Liver (tissue), 9 donors: Measurements from ENCODE around the gene FTO. TPM values are rescaled to one million over a fixed set of nuclear protein-coding genes. Genes with fewer than 3 reads are reported as not detected.

Experiments
- DNase-seq: peaks from one replicate; pipeline ENCODE4 v3.0.0-alpha.2; 2017; ENCODE audit warnings: low spot score
- H3K27ac ChIP-seq, 2 donors: one replicate each; pipeline ENCODE4 v1.7.0; 2013; ENCODE audit warnings: inconsistent platforms in 2 of 2, low read length in 2 of 2, control low read depth in 1 of 2, low read depth in 1 of 2, mild to moderate bottlenecking in 1 of 2
- H3K27me3 ChIP-seq, 4 donors: one replicate each; pipeline versions ENCODE4 v1.6.1 to v1.7.0; 2013; ENCODE audit warnings: low read length in 3 of 4, inconsistent platforms in 1 of 4, mild to moderate bottlenecking in 1 of 4, moderate library complexity in 1 of 4; ENCODE audit not compliant: control insufficient read depth in 4 of 4, insufficient read depth in 4 of 4
- H3K36me3 ChIP-seq, 4 donors: one replicate each; pipeline versions ENCODE4 v1.6.1 to v1.7.0; 2013; ENCODE audit warnings: low read length in 3 of 4, mild to moderate bottlenecking in 3 of 4, low read depth in 1 of 4, moderate library complexity in 1 of 4; ENCODE audit not compliant: control insufficient read depth in 4 of 4, insufficient read depth in 3 of 4
- H3K4me1 ChIP-seq, 4 donors: one replicate each; pipeline versions ENCODE4 v1.6.1 to v1.7.0; 2013; ENCODE audit warnings: low read length in 3 of 4, mild to moderate bottlenecking in 3 of 4, moderate library complexity in 1 of 4; ENCODE audit not compliant: control insufficient read depth in 4 of 4, insufficient read depth in 4 of 4
- H3K4me3 ChIP-seq, 3 donors: one replicate each; pipeline versions ENCODE4 v1.6.1 to v1.7.0; 2013; ENCODE audit warnings: low read length in 3 of 3, control low read depth in 1 of 3, low read depth in 1 of 3, mild to moderate bottlenecking in 1 of 3
- H3K9ac ChIP-seq, 2 donors: one replicate each; pipeline ENCODE4 v1.7.0; 2013; ENCODE audit warnings: low read length in 2 of 2, mild to moderate bottlenecking in 2 of 2, moderate library complexity in 2 of 2, control low read depth in 1 of 2, low read depth in 1 of 2
- H3K9me3 ChIP-seq, 4 donors: one replicate each; pipeline versions ENCODE4 v1.6.1 to v1.7.0; 2013; ENCODE audit warnings: low read length in 3 of 4; ENCODE audit not compliant: control insufficient read depth in 4 of 4
- ATF3 ChIP-seq: IDR thresholded peaks from 2 replicates; pipeline ENCODE4 v1.6.1; 2016; ENCODE audit warnings: antibody characterized with exemption
- CTCF ChIP-seq: fragments of 150-350 bp; IDR thresholded peaks from 2 replicates; pipeline ENCODE4 v1.5.1; 2017; ENCODE audit warnings: improper control_type of control experiment, low read depth, low read length; ENCODE audit not compliant: missing input control
- EGR1 ChIP-seq, 2 donors: IDR thresholded peaks; 2 replicates each; pipeline ENCODE4 v1.6.1; 2016 to 2018; ENCODE audit warnings: antibody characterized with exemption in 2 of 2, low read depth in 2 of 2
- FOXA1 ChIP-seq: IDR thresholded peaks from 2 replicates; pipeline ENCODE4 v1.6.1; 2016; ENCODE audit warnings: antibody characterized with exemption
- FOXA2 ChIP-seq: IDR thresholded peaks from 2 replicates; pipeline ENCODE4 v1.6.1; 2016; ENCODE audit warnings: antibody characterized with exemption
- GABPA ChIP-seq, 2 donors: IDR thresholded peaks in 1 of 2; conservative IDR thresholded peaks in 1 of 2; 2 replicates each; pipeline ENCODE4 v1.6.1; 2016; ENCODE audit warnings: antibody characterized with exemption in 2 of 2, mild to moderate bottlenecking in 1 of 2, moderate library complexity in 1 of 2
- HNF4A ChIP-seq, 2 donors: conservative IDR thresholded peaks; 2 replicates each; pipeline ENCODE4 v1.6.1; 2016; ENCODE audit warnings: antibody characterized with exemption in 2 of 2, mild to moderate bottlenecking in 2 of 2
- HNF4G ChIP-seq: IDR thresholded peaks from 2 replicates; pipeline ENCODE4 v1.6.1; 2016; ENCODE audit warnings: antibody characterized with exemption
- JUND ChIP-seq, 2 donors: IDR thresholded peaks; 2 replicates each; pipeline ENCODE4 v1.6.1; 2016; ENCODE audit warnings: antibody characterized with exemption in 2 of 2
- MAX ChIP-seq: IDR thresholded peaks from 2 replicates; pipeline ENCODE4 v1.6.1; 2016; ENCODE audit warnings: antibody characterized with exemption
- NR2F2 ChIP-seq: IDR thresholded peaks from 2 replicates; pipeline ENCODE4 v1.6.1; 2016; ENCODE audit warnings: antibody characterized with exemption
- RAD21 ChIP-seq, 2 donors: IDR thresholded peaks; 2 replicates each; pipeline ENCODE4 v1.6.1; 2016; ENCODE audit warnings: antibody characterized with exemption in 2 of 2, mild to moderate bottlenecking in 2 of 2
- REST ChIP-seq: IDR thresholded peaks from 2 replicates; pipeline ENCODE4 v1.6.1; 2016; ENCODE audit warnings: antibody characterized with exemption, mild to moderate bottlenecking
- RXRA ChIP-seq, 2 donors: IDR thresholded peaks; 2 replicates each; pipeline ENCODE4 v1.6.1; 2017 to 2018; ENCODE audit warnings: antibody characterized with exemption in 2 of 2, mild to moderate bottlenecking in 1 of 2
- SP1 ChIP-seq: IDR thresholded peaks from 2 replicates; pipeline ENCODE4 v1.6.1; 2018; ENCODE audit warnings: antibody characterized with exemption, mild to moderate bottlenecking
- TAF1 ChIP-seq: conservative IDR thresholded peaks from 2 replicates; pipeline ENCODE4 v1.6.1; 2016; ENCODE audit warnings: antibody characterized with exemption, mild to moderate bottlenecking
- YY1 ChIP-seq: IDR thresholded peaks from 2 replicates; pipeline ENCODE4 v1.6.1; 2016; ENCODE audit warnings: antibody characterized with exemption, mild to moderate bottlenecking
- ZBTB33 ChIP-seq: IDR thresholded peaks from 2 replicates; pipeline ENCODE4 v1.6.1; 2016; ENCODE audit warnings: antibody characterized with exemption
- WGBS: extraction: QIAGEN DNeasy Blood & Tissue Kit; methylation state at CpG from one replicate; pipeline ENCODE4 v1.1.7; 2013; 5-methylcytosine and 5-hydroxymethylcytosine counted together
- polyA plus RNA-seq, 2 donors: library from polyadenylated mRNA; stranded (reverse) in 1 of 2; unstranded in 1 of 2; fragments of 200-250 nt in 1 of 2; fragments of >200 nt in 1 of 2; fragmentation: Nextera tagmentation in 1 of 2; extraction: Ambion mirVana in 1 of 2; gene quantifications; one replicate each; pipeline versions ENCODE4 v1.2.1 to v1.2.3, GENCODE V29; 2013 to 2015
- total RNA-seq, 2 donors: library from RNA; depleted of rRNA; stranded (reverse); fragments of >200 nt; gene quantifications; one replicate each; pipeline ENCODE4 v1.2.3, GENCODE V29; 2014
- donor health status: healthy.
- donor health status: healthy.
- donor health status: healthy.
- donor health status: healthy.
- donor health status: healthy.

The FTO gene
- total and polyA plus RNA-seq, 4 donors: 12.0 to 54.2 (median 24.6) TPM

GRCh38 chr16:54076006-54076504, 372.1 kb downstream of the FTO start:
- WGBS: 79% methylated on average over 3 of the region's 3 CpGs
- H3K36me3 ChIP-seq: no peaks in the 10 kb centered on the region
- no peak overlapping the region for H3K4me3 ChIP-seq
- H3K4me1 ChIP-seq: no peaks in the 10 kb centered on the region
- no peak overlapping the region for H3K9ac ChIP-seq
- H3K9me3 ChIP-seq: no peaks in the 10 kb centered on the region
- no peak for DNase-seq
- TF ChIP-seq SP1: no peak
- no peak for TF ChIP-seq RAD21 (IDR thresholded peaks at IDR 0.05)
- no peak for TF ChIP-seq CTCF
- TF ChIP-seq EGR1 (IDR thresholded peaks at IDR 0.05; ENCODE audit: low read depth in 2 of 2): no peak
- no peak for TF ChIP-seq JUND (IDR thresholded peaks at IDR 0.05)
- no peak for TF ChIP-seq FOXA2
- no peak for TF ChIP-seq NR2F2
- TF ChIP-seq RXRA (IDR thresholded peaks at IDR 0.05): no peak
- no peak for TF ChIP-seq FOXA1
- TF ChIP-seq MAX: no peak
- TF ChIP-seq TAF1: no peak
- TF ChIP-seq HNF4G: no peak
- TF ChIP-seq REST: no peak
- TF ChIP-seq GABPA (IDR thresholded peaks at IDR 0.05 in 1 of 2, conservative IDR thresholded peaks at IDR 0.05 in 1 of 2): no peak
- no peak for TF ChIP-seq YY1
- no peak for TF ChIP-seq ZBTB33
- TF ChIP-seq HNF4A (conservative IDR thresholded peaks at IDR 0.05): no peak
- no peak for TF ChIP-seq ATF3
- no peaks in the 10 kb centered on the region for H3K27me3 ChIP-seq
- H3K27ac ChIP-seq: no peak overlapping the region
